ENCODE results near the gene RBMS3. TPM values are rescaled to one million over a fixed set of nuclear protein-coding genes. Genes with fewer than 3 reads are reported as not detected.

The RBMS3 gene
- total and polyA plus RNA-seq, 2 of the 8 experiments (the other 6 are each of a cell fraction or from before 2014, with no cell fraction given) = 3.7 to 6.9 TPM

DNA sequence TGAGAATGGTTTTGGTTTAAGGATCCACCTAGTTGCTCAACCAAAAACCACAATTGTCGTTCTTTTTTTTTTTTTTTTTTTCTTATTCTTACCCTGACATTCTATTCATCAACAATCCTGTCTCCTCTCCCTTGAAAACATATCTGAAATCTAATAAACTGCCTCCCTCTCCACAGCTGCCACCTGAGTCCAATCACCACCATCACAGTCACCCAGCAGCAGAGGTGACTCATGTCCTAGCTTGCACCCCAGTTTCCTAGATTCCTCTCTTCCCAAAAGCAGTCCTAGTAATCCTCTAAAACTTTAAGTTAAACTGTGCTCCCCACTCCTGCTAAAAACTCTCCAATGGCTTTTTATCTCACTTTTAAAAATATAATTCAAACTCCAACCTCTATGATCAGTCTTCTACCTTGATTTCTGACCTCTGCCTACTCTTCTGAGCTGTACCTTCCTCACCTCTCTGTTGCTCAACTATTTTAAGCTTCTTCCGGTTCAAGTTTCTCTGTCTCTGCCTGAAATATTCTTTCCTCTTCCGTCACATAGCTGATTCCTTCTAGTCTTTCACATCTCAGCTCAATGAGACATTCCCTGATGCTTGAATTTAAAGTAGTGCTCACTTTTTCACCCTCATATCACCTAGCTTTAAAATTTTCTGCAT is 33.7 kb upstream of the RBMS3 start (continued):
- TF ChIP-seq SIRT6 (IDR thresholded peaks at IDR 0.05; ENCODE audit: low read length) = no peak
